Liver (tissue), 3 donors: Measurements from ENCODE around the gene DMAC2.

Source experiments
- CTCF ChIP-seq: fragments of 150-350 bp; IDR thresholded peaks from 2 replicates; pipeline ENCODE4 v1.5.1; 2017; ENCODE audit warnings: improper control_type of control experiment, low read depth, low read length; ENCODE audit not compliant: missing input control
- EGR1 ChIP-seq, 2 donors: IDR thresholded peaks; 2 replicates each; pipeline ENCODE4 v1.6.1; 2016 to 2018; ENCODE audit warnings: antibody characterized with exemption in 2 of 2, low read depth in 2 of 2
- NR2F2 ChIP-seq: IDR thresholded peaks from 2 replicates; pipeline ENCODE4 v1.6.1; 2016; ENCODE audit warnings: antibody characterized with exemption
- SP1 ChIP-seq: IDR thresholded peaks from 2 replicates; pipeline ENCODE4 v1.6.1; 2018; ENCODE audit warnings: antibody characterized with exemption, mild to moderate bottlenecking
- donor health status: healthy.
- donor health status: healthy.

- TF ChIP-seq SP1 (no peak), CTCF (no peak), NR2F2 (no peak), EGR1 (IDR thresholded peaks at IDR 0.05; ENCODE audit: low read depth in 2 of 2) (no peak)
These were observed 53.3 kb downstream of the DMAC2 start for GRCh38 chr19:41386442-41386841.
